Retina (tissue), 1 donor: ENCODE data around the gene NEU4.

ENCODE experiments used
- DNase-seq: peaks from one replicate; pipeline ENCODE4 v3.0.0-alpha.2; 2016

Gene NEU4

GRCh38 chr2:241853651-241854341 lies 44.8 kb downstream of the NEU4 start:
- DNase-seq, result no peak

GRCh38 chr2:241854342-241855244 lies 45.6 kb downstream of the NEU4 start:
- no peak for DNase-seq

GRCh38 chr2:241855245-241855887 lies 46.4 kb downstream of the NEU4 start:
- DNase-seq, result no peak

- no peak for DNase-seq
Measured at GRCh38 chr2:241855888-241856422, 47.0 kb downstream of the NEU4 start.

- no peak for DNase-seq
Measured at GRCh38 chr2:241857041-241857541, 48.1 kb downstream of the NEU4 start.

GRCh38 chr2:241857572-241858121 lies 48.7 kb downstream of the NEU4 start:
- no peak for DNase-seq

- DNase-seq, result no peak
Measured at GRCh38 chr2:241858206-241859016, 49.4 kb downstream of the NEU4 start, which contains the start of gene PDCD1. Gene PDCD1, minus strand, starts transcription at chr2:241858894. Its CDS starts 56 bp downstream, at chr2:241858838.

GRCh38 chr2:241859017-241859435 lies 50.0 kb downstream of the NEU4 start:
- no peak for DNase-seq

- no peak for DNase-seq
Measured at GRCh38 chr2:241859436-241860183, 50.6 kb downstream of the NEU4 start.

GRCh38 chr2:241860184-241861078 lies 51.4 kb downstream of the NEU4 start:
- no peak for DNase-seq

GRCh38 chr2:241861264-241861663 lies 52.3 kb downstream of the NEU4 start:
- no peak for DNase-seq

GRCh38 chr2:241862093-241862492 lies 53.1 kb downstream of the NEU4 start:
- DNase-seq, result no peak

- no peak for DNase-seq
Measured at GRCh38 chr2:241862775-241863535, 54.0 kb downstream of the NEU4 start.

GRCh38 chr2:241863536-241863954 lies 54.6 kb downstream of the NEU4 start:
- no peak for DNase-seq

GRCh38 chr2:241864168-241864849 lies 55.3 kb downstream of the NEU4 start:
- no peak for DNase-seq

- no peak for DNase-seq
Measured at GRCh38 chr2:241864850-241865213, 55.8 kb downstream of the NEU4 start.

- no peak for DNase-seq
Measured at GRCh38 chr2:241865416-241865956, 56.5 kb downstream of the NEU4 start.
